HEK293 (cell line): ENCODE data around the gene MAIP1.

Source experiments
- CTCF ChIA-PET: fragments of 350-600 bp; formaldehyde crosslinking; extraction: SDS; loops from one replicate; lab custom pipeline; 2021; ENCODE audit warnings: antibody characterized with exemption; lab: Yijun Ruan, JAX
- POLR2A ChIA-PET: fragments of 300-600 bp; formaldehyde crosslinking; extraction: SDS; loops from one replicate; lab custom pipeline; 2020; ENCODE audit warnings: antibody characterized with exemption, inconsistent platforms; lab: Yijun Ruan, JAX
- H3K27ac ChIP-seq: fragments of 200-500 bp; sonication (Bioruptor generic); 2 replicates; pipeline ENCODE4 v1.5.1; 2014; ENCODE audit warnings: low read depth, low read length, control low read depth, inconsistent platforms; ENCODE audit errors: extremely low read depth
- H3K36me3 ChIP-seq, 2 experiments: fragments of 200-500 bp in 1 of 2; sonication (Bioruptor generic) in 1 of 2; 1 replicate in 1 of 2; 2 replicates in 1 of 2; pipeline ENCODE4 v1.5.1; 2014 to 2017; ENCODE audit warnings: inconsistent platforms in 2 of 2, low read length in 2 of 2; ENCODE audit not compliant: control insufficient read depth in 2 of 2, insufficient read depth in 1 of 2
- H3K4me1 ChIP-seq: fragments of 200-500 bp; sonication (Bioruptor generic); 2 replicates; pipeline ENCODE4 v1.5.1; 2014; ENCODE audit warnings: mild to moderate bottlenecking, low read length, inconsistent platforms; ENCODE audit not compliant: control insufficient read depth, insufficient read depth
- H3K4me3 ChIP-seq: 2 replicates; pipeline ENCODE4 v1.5.1; 2011; ENCODE audit warnings: low read depth, mild to moderate bottlenecking, control low read depth, low read length, moderate library complexity
- H3K9me3 ChIP-seq: fragments of 200-500 bp; sonication (Bioruptor generic); 2 replicates; pipeline ENCODE4 v1.5.1; 2014; ENCODE audit warnings: low read depth, low read length, inconsistent platforms; ENCODE audit not compliant: control insufficient read depth, insufficient read depth
- ATF2 ChIP-seq: fragments of 450-650 bp; formaldehyde crosslinking; IDR thresholded peaks from 2 replicates; pipeline ENCODE4 v1.5.1; 2016; ENCODE audit warnings: missing biosample characterization, missing genetic modification characterization, low read depth
- IKZF3 ChIP-seq: fragments of 450-650 bp; IDR thresholded peaks from 2 replicates; pipeline ENCODE4 v1.5.0; 2018; ENCODE audit warnings: missing biosample characterization, mild to moderate bottlenecking, missing genetic modification characterization, moderate library complexity
- KLF9 ChIP-seq: fragments of 450-650 bp; formaldehyde crosslinking; IDR thresholded peaks from 2 replicates; pipeline ENCODE4 v1.5.1; 2016; ENCODE audit warnings: missing biosample characterization, missing genetic modification characterization, low read depth
- PBX3 ChIP-seq: sonication (generic); formaldehyde crosslinking; IDR thresholded peaks from 2 replicates; pipeline ENCODE4 v1.8.1; 2022; ENCODE audit warnings: mild to moderate bottlenecking, moderate library complexity, missing genetic modification reagents
- SCRT2 ChIP-seq: fragments of 450-650 bp; formaldehyde crosslinking; IDR thresholded peaks from 2 replicates; pipeline ENCODE4 v1.5.1; 2016; ENCODE audit warnings: missing biosample characterization, missing genetic modification characterization
- SETDB1 ChIP-seq: IDR thresholded peaks from one replicate; pipeline ENCODE4 v1.6.1; 2017; ENCODE audit warnings: mild to moderate bottlenecking, low read length, moderate library complexity, mixed read lengths; ENCODE audit not compliant: insufficient read length
- SP3 ChIP-seq: fragments of 450-650 bp; formaldehyde crosslinking; IDR thresholded peaks from 2 replicates; pipeline ENCODE4 v1.5.1; 2016; ENCODE audit warnings: missing biosample characterization, missing genetic modification characterization
- ZBTB17 ChIP-seq: fragments of 450-650 bp; formaldehyde crosslinking; IDR thresholded peaks from 2 replicates; pipeline ENCODE4 v1.5.1; 2016; ENCODE audit warnings: missing biosample characterization, missing genetic modification characterization
- ZBTB20 ChIP-seq: fragments of 450-650 bp; formaldehyde crosslinking; IDR thresholded peaks from 2 replicates; pipeline ENCODE4 v1.5.1; 2016; ENCODE audit warnings: missing biosample characterization, missing genetic modification characterization
- ZBTB26 ChIP-seq: fragments of 450-650 bp; formaldehyde crosslinking; optimal IDR thresholded peaks from 2 replicates; pipeline ENCODE3; 2016; ENCODE audit warnings: missing biosample characterization, mild to moderate bottlenecking, missing genetic modification characterization
- ZBTB48 ChIP-seq: fragments of 450-650 bp; formaldehyde crosslinking; IDR thresholded peaks from 2 replicates; pipeline ENCODE4 v1.5.1; 2016; ENCODE audit warnings: missing biosample characterization, missing genetic modification characterization
- ZFP37 ChIP-seq: fragments of 450-650 bp; formaldehyde crosslinking; IDR thresholded peaks from 2 replicates; pipeline ENCODE4 v1.5.1; 2016; ENCODE audit warnings: missing biosample characterization, missing genetic modification characterization
- ZNF112 ChIP-seq: fragments of 450-650 bp; formaldehyde crosslinking; IDR thresholded peaks from 2 replicates; pipeline ENCODE4 v1.5.0; 2017; ENCODE audit warnings: missing biosample characterization, missing genetic modification characterization
- ZNF138 ChIP-seq: fragments of 450-650 bp; formaldehyde crosslinking; IDR thresholded peaks from 2 replicates; pipeline ENCODE4 v1.5.1; 2016; ENCODE audit warnings: missing biosample characterization, missing genetic modification characterization, borderline replicate concordance
- ZNF211 ChIP-seq: fragments of 450-650 bp; formaldehyde crosslinking; IDR thresholded peaks from 2 replicates; pipeline ENCODE4 v1.5.1; 2016; ENCODE audit warnings: low read depth, missing biosample characterization, missing genetic modification characterization
- ZNF274 ChIP-seq, 2 experiments: fragments of 200-500 bp in 1 of 2; fragments of 450-650 bp in 1 of 2; sonication (Bioruptor generic) in 1 of 2; formaldehyde crosslinking in 1 of 2; IDR thresholded peaks; 2 replicates each; pipeline versions ENCODE4 v1.5.1 to v1.6.1; 2014 to 2016; ENCODE audit warnings: borderline replicate concordance in 1 of 2, inconsistent platforms in 1 of 2, low read length in 1 of 2, missing biosample characterization in 1 of 2, missing genetic modification characterization in 1 of 2
- ZNF404 ChIP-seq: fragments of 450-650 bp; formaldehyde crosslinking; IDR thresholded peaks from 2 replicates; pipeline ENCODE4 v1.5.1; 2017; ENCODE audit warnings: missing biosample characterization, missing genetic modification characterization
- ZNF423 ChIP-seq: fragments of 450-650 bp; formaldehyde crosslinking; IDR thresholded peaks from 2 replicates; pipeline ENCODE4 v1.5.1; 2016; ENCODE audit warnings: missing biosample characterization, missing genetic modification characterization
- ZNF561 ChIP-seq: fragments of 450-650 bp; IDR thresholded peaks from 2 replicates; pipeline ENCODE4 v1.5.1; 2018; ENCODE audit warnings: missing biosample characterization, missing genetic modification characterization, borderline replicate concordance
- ZNF76 ChIP-seq: fragments of 450-650 bp; formaldehyde crosslinking; IDR thresholded peaks from 2 replicates; pipeline ENCODE4; 2016; ENCODE audit warnings: low read depth, missing biosample characterization, missing genetic modification characterization, borderline replicate concordance
- ZNF768 ChIP-seq: fragments of 450-650 bp; formaldehyde crosslinking; IDR thresholded peaks from 2 replicates; pipeline ENCODE4 v1.5.1; 2018; ENCODE audit warnings: missing biosample characterization, mild to moderate bottlenecking, missing genetic modification characterization
- ZNF776 ChIP-seq: fragments of 450-650 bp; formaldehyde crosslinking; IDR thresholded peaks from 2 replicates; pipeline ENCODE4 v1.5.0; 2017; ENCODE audit warnings: missing biosample characterization, missing genetic modification characterization, borderline replicate concordance
- ZNF777 ChIP-seq: fragments of 450-650 bp; formaldehyde crosslinking; IDR thresholded peaks from 2 replicates; pipeline ENCODE4 v1.5.1; 2017; ENCODE audit warnings: missing biosample characterization, missing genetic modification characterization, borderline replicate concordance
- ZSCAN23 ChIP-seq: fragments of 450-650 bp; formaldehyde crosslinking; IDR thresholded peaks from 2 replicates; pipeline ENCODE4 v1.5.1; 2016; ENCODE audit warnings: missing biosample characterization, missing genetic modification characterization
- ZSCAN30 ChIP-seq: fragments of 450-650 bp; IDR thresholded peaks from 2 replicates; pipeline ENCODE4 v1.5.1; 2018; ENCODE audit warnings: missing biosample characterization, mild to moderate bottlenecking, missing genetic modification characterization, moderate library complexity

Gene MAIP1

GRCh38 chr2:199910338-199911051 lies 44.9 kb upstream of the MAIP1 start (continued):
- TF ChIP-seq ZNF776 (tag by site-specific recombination) (no peak), ZNF777 (no peak), ZSCAN30 (tag by site-specific recombination) (no peak), ZNF76 (tag by site-specific recombination) (no peak), IKZF3 (tag by site-specific recombination) (no peak)

- POLR2A ChIA-PET = interaction anchor here (0.6 to 2.3 kb wide), 5 partner anchors 9 to 52 kb away, joined by 3 to 9 read pairs (median 3); no protein-coding TSS in a partner anchor
- peak within 1 kb of the TSS; percentile 96 for H3K27ac ChIP-seq
- CTCF ChIA-PET = interaction anchor here (0.6 to 0.9 kb wide), 3 partner anchors 44 to 523 kb away, joined by 4 to 5 read pairs (median 5); partner anchors contain the start of genes MAIP1 and TYW5
- TF ChIP-seq ZNF211 (no peak), ATF2 (tag by site-specific recombination) (no peak), ZNF138 (tag by site-specific recombination) (no peak), SCRT2 (peak; percentile 22), ZNF274 (IDR thresholded peaks at IDR 0.05; ENCODE audit: low read length) (no peak), ZNF274 (tag by site-specific recombination; IDR thresholded peaks at IDR 0.05; ENCODE audit: borderline replicate concordance) (no peak), ZBTB26 (tag by site-specific recombination) (peak; percentile 93), ZBTB48 (peak; percentile 28; the same call in 1 of the 2 replicates), ZSCAN23 (tag by site-specific recombination) (no peak), ZNF777 (peak; percentile 29; the same call in 1 of the 2 replicates), ZFP37 (tag by site-specific recombination) (peak; percentile 70; the same call in 1 of the 2 replicates), KLF9 (peak; percentile 11; the same call in 1 of the 2 replicates), SP3 (peak; percentile 53), IKZF3 (tag by site-specific recombination) (peak; percentile 84), SETDB1 (peak; percentile 77), PBX3 (0 out of 2 replicates have a peak, but pooled peaks have one; percentile 9), ZNF768 (tag by site-specific recombination) (no peak), ZBTB17 (tag by site-specific recombination) (peak; percentile 68), ZNF404 (tag by site-specific recombination) (no peak), ZNF561 (tag by site-specific recombination) (0 out of 2 replicates have a peak, but pooled peaks have one; percentile 21), ZNF112 (tag by site-specific recombination) (no peak), ZNF423 (tag by site-specific recombination) (peak; percentile 43; the same call in 1 of the 2 replicates), ZSCAN30 (tag by site-specific recombination) (peak; percentile 71; the same call in 1 of the 2 replicates), ZBTB20 (tag by site-specific recombination) (peak; percentile 81)
These were observed 44.1 kb upstream of the MAIP1 start, which contains the start of gene C2orf69 for GRCh38 chr2:199911052-199911876. Gene C2orf69 (plus strand): TSS chr2:199911293. CDS start chr2:199911439, 146 bp downstream.

More at GRCh38 chr2:199911052-199911876, 44.1 kb upstream of the MAIP1 start, which contains the start of gene C2orf69:
- Histone ChIP-seq H3K4me1 (no peaks in the 10 kb centered on the region; the same call in 1 of the 2 replicates), H3K36me3 (peaks cover 0 to 26% of the 10 kb centered on the region in 2 experiments; a peak in 2 of 3 replicates), H3K4me3 (peak within 1 kb of the TSS; percentile 100), H3K9me3 (no peaks in the 10 kb centered on the region)
